Measurements from ENCODE around the gene WNT7B. TPM values are rescaled to one million over a fixed set of nuclear protein-coding genes. Genes with fewer than 3 reads are reported as not detected.
A peak's percentile ranks its signal among the peaks of the same experiment; 100 is the strongest.

The WNT7B gene
- total and polyA plus RNA-seq, 2 of the 8 experiments (the other 6 are each of a cell fraction or from before 2014, with no cell fraction given), result 0.14 to 0.24 TPM

DNA sequence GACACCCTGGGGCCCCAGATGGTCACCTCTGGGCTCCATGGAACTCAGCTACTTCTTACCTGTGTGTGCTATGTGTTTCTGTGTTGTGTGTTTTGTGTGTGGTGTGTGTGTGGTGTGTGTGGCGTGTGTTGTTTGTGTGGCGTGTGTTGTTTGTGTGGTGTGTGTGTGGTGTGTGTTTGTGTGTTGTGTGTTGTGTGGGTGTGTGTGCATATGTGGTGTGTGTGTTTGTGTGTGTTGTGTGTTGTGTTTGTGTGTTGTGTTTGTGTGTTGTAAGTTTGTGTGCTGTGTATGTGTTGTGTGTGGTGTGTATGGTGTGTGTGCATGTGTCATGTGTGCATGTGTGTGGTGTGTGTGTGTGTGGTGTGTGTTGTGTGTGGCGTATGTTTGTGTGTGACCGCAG, 3.8 kb upstream of the WNT7B start:
- no peaks in the 10 kb centered on the region for H3K9me3 ChIP-seq (ENCODE audit: insufficient read depth in 2 of 2, low read depth in 1 of 2, low read length in 1 of 2)
- no peak overlapping the region for H3K18ac ChIP-seq (ENCODE audit: extremely low read depth, low read length)
- H3K4me1 ChIP-seq (replicated peaks in 1 of 4; ENCODE audit: control insufficient read depth in 3 of 4, insufficient read depth in 4 of 4, low read length in 3 of 4), result peaks cover 3 to 13% (median 10%) of the 10 kb centered on the region in 4 experiments; a peak in 6 of 7 replicates
- H2BK120ac ChIP-seq (replicated peaks; ENCODE audit: low read depth, low read length), result no peak overlapping the region
- no peak overlapping the region for H3K4me3 ChIP-seq (ENCODE audit: extremely low read depth in 1 of 4, insufficient read depth in 2 of 4, low read depth in 3 of 4, low read length in 4 of 4)
- no peak overlapping the region for H2BK20ac ChIP-seq (ENCODE audit: low read length)
- FAIRE-seq (peak; percentile 81), DNase-seq (ENCODE audit: low read depth in 1 of 2, low spot score in 2 of 2) (no peak)
- no peak overlapping the region for H3K4me2 ChIP-seq (ENCODE audit: insufficient read depth in 1 of 2, low read depth in 2 of 2, low read length in 2 of 2)
- 80% methylated on average over 4 of the region's 4 CpGs; no CpG with 5 or more reads in 1 of the 2 experiments for WGBS, 2 experiments (ENCODE audit: extremely low coverage in 1 of 2, insufficient coverage in 1 of 2, insufficient read length in 1 of 2, insufficient replicate concordance in 2 of 2, low coverage in 1 of 2, low lambda C conversion rate in 2 of 2, missing lambda C conversion rate in 1 of 2)
- H3K14ac ChIP-seq (ENCODE audit: insufficient read length), result no peak overlapping the region
- H3K23ac ChIP-seq (ENCODE audit: insufficient read length), result no peak overlapping the region
- peaks cover 2 to 27% of the 10 kb centered on the region in 2 experiments for H4K20me1 ChIP-seq (replicated peaks in 1 of 2; ENCODE audit: control insufficient read depth in 1 of 2, insufficient read depth in 2 of 2, low read length in 2 of 2)
- H3K4ac ChIP-seq (replicated peaks; ENCODE audit: insufficient read length, low read depth, low read length), result no peak overlapping the region
- H4K8ac ChIP-seq (ENCODE audit: extremely low read depth, insufficient read depth, low read length), result no peak overlapping the region
- no peak overlapping the region for H2BK12ac ChIP-seq (ENCODE audit: low read depth, low read length)
- peaks cover 0 to 6% of the 10 kb centered on the region in 2 experiments; a peak in 1 of 4 replicates for H3K79me2 ChIP-seq (ENCODE audit: control insufficient read depth in 1 of 2, insufficient read depth in 2 of 2, low read length in 2 of 2)
- peaks cover 0 to 6% (median 0%) of the 10 kb centered on the region in 4 experiments; a peak in 2 of 8 replicates for H3K36me3 ChIP-seq (ENCODE audit: control insufficient read depth in 2 of 4, insufficient read depth in 4 of 4, low read length in 3 of 4)
- ChIA-PET POLR2A (ENCODE audit: partially characterized antibody) (no interaction called here), CTCF (ENCODE audit: partially characterized antibody) (interaction anchor here (1.2 kb wide), 2 partner anchors 17 to 37 kb away, joined by 3 to 7 read pairs; no protein-coding TSS in a partner anchor)
- peak overlapping the region; percentile 81 for H4K91ac ChIP-seq (replicated peaks; ENCODE audit: insufficient read length, low read length)
- peak overlapping the region; percentile 86 for H2AK5ac ChIP-seq (ENCODE audit: low read depth, low read length)
- H2BK5ac ChIP-seq (ENCODE audit: low read depth, low read length), result no peak overlapping the region
- peaks cover 26 to 42% (median 41%) of the 10 kb centered on the region in 4 experiments for H3K27me3 ChIP-seq (replicated peaks in 1 of 4; ENCODE audit: control insufficient read depth in 3 of 4, extremely low read depth in 1 of 4, insufficient read depth in 3 of 4, low read length in 3 of 4)
- H3K9ac ChIP-seq (replicated peaks in 1 of 4; ENCODE audit: extremely low read depth in 1 of 4, low read depth in 3 of 4, low read length in 3 of 4), result no peak overlapping the region
- no peak overlapping the region for H2AFZ ChIP-seq (ENCODE audit: low read length)
- peak overlapping the region; percentile 98 for H3K56ac ChIP-seq (replicated peaks; ENCODE audit: insufficient read length, low read depth, low read length)
- no peak overlapping the region for H4K5ac ChIP-seq (ENCODE audit: insufficient read length, low read depth, low read length)
- H2BK15ac ChIP-seq (ENCODE audit: low read length), result no peak overlapping the region
- H3K27ac ChIP-seq (ENCODE audit: low read depth, low read length), result no peak overlapping the region
- no peaks in the 10 kb centered on the region for H3K79me1 ChIP-seq (ENCODE audit: low read depth, low read length)
- peaks cover 28% of the 10 kb centered on the region for H3K23me2 ChIP-seq (ENCODE audit: low read depth, low read length)
